ENCODE data around the gene OXER1.

DNA sequence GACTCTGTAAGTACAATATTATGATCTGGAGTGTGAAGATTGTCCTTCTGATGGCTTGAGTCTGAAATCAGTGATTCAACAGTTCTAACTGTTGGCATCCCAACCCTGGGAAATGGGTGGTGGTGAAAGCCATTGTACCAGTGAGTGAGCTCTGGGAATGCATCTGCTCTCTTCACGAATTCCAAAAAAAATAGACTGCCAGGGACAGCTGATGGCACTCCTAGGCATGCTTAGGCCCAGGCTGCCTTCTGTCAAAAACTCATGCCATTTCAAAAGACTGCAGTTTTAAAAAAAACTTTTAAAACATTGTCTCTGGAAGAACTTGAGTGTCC, 20.3 kb downstream of the OXER1 start:
- TF ChIP-seq ZFP37 (tag by site-specific recombination; IDR thresholded peaks at IDR 0.05) (no peak), CTCF (tag by site-specific recombination; IDR thresholded peaks at IDR 0.05) (no peak), RBAK (tag by site-specific recombination; IDR thresholded peaks at IDR 0.05) (no peak)

All from HEK293 (cell line).